Neural crest cell (in vitro differentiated cells): Measurements from ENCODE around the gene VPS37D. TPM values are rescaled to one million over a fixed set of nuclear protein-coding genes. Genes with fewer than 3 reads are reported as not detected.

Source experiments
- DNase-seq: peaks from one replicate; pipeline ENCODE4 v3.0.0; 2021; ENCODE audit warnings: low read depth, mixed read lengths, low spot score
- H3K27ac Mint-ChIP-seq: one replicate; pipeline ENCODE4 v1.8.0; 2021; ENCODE audit warnings: mild to moderate bottlenecking, mixed read lengths; ENCODE audit not compliant: unreplicated experiment
- H3K27me3 Mint-ChIP-seq: 2 replicates; pipeline ENCODE4 v1.8.0; 2021; ENCODE audit warnings: low read depth, mild to moderate bottlenecking, mixed read lengths
- H3K36me3 Mint-ChIP-seq: 2 replicates; pipeline ENCODE4 v1.8.0; 2021; ENCODE audit warnings: low read depth, mild to moderate bottlenecking, mixed read lengths
- H3K4me1 Mint-ChIP-seq: 2 replicates; pipeline ENCODE4 v1.8.0; 2021; ENCODE audit warnings: mixed read lengths
- H3K4me3 Mint-ChIP-seq: one replicate; pipeline ENCODE4 v1.8.0; 2021; ENCODE audit warnings: mild to moderate bottlenecking, mixed read lengths
- H3K9me3 Mint-ChIP-seq: 2 replicates; pipeline ENCODE4 v1.8.0; 2021; ENCODE audit warnings: mixed read lengths
- CTCF ChIP-seq: fragments of 200-600 bp; sonication (generic); conservative IDR thresholded peaks from 2 replicates; pipeline ENCODE4 v1.5.0; 2021; ENCODE audit warnings: antibody characterized with exemption, mild to moderate bottlenecking
- total RNA-seq: library from RNA; stranded (reverse); gene quantifications from 2 replicates; pipeline ENCODE4 v1.2.1, GENCODE V29; 2021

The VPS37D gene
- total RNA-seq, 1 donor from 2014 or later = 10.0 TPM

- Mint-ChIP-seq H3K9me3 (no peaks in the 10 kb centered on the region), H3K27me3 (peaks cover 77% of the 10 kb centered on the region)
These were observed 44.5 kb upstream of the VPS37D start for GRCh38 chr7:73622909-73623797.

GRCh38 chr7:73623798-73624668 lies 43.6 kb upstream of the VPS37D start, which contains the start of gene MLXIPL:
MLXIPL (minus strand) TSS chr7:73624522; CDS start chr7:73624492, 30 bp downstream.
- peak; percentile 72 for DNase-seq
- Mint-ChIP-seq H3K4me1 (no peaks in the 10 kb centered on the region), H3K9me3 (no peaks in the 10 kb centered on the region), H3K27me3 (peaks cover 83% of the 10 kb centered on the region), H3K27ac (no peak within 1 kb of the TSS), H3K36me3 (no peaks in the 10 kb centered on the region), H3K4me3 (peak within 1 kb of the TSS; percentile 70)
- no peak for TF ChIP-seq CTCF

More at GRCh38 chr7:73622909-73623797, 44.5 kb upstream of the VPS37D start:
- H3K4me1 Mint-ChIP-seq = no peaks in the 10 kb centered on the region
- TF ChIP-seq CTCF = no peak
- H3K27ac Mint-ChIP-seq = no peak overlapping the region
- no peak for DNase-seq
- no peaks in the 10 kb centered on the region for H3K36me3 Mint-ChIP-seq
- peak overlapping the region; percentile 70 for H3K4me3 Mint-ChIP-seq

- Mint-ChIP-seq H3K4me1 (no peaks in the 10 kb centered on the region), H3K27me3 (peaks cover 86% of the 10 kb centered on the region), H3K4me3 (no peak overlapping the region), H3K27ac (no peak overlapping the region), H3K36me3 (no peaks in the 10 kb centered on the region), H3K9me3 (no peaks in the 10 kb centered on the region)
- no peak for TF ChIP-seq CTCF
- DNase-seq = no peak
These were observed 43.0 kb upstream of the VPS37D start for GRCh38 chr7:73624669-73625001.

GRCh38 chr7:73625276-73625675 lies 42.4 kb upstream of the VPS37D start:
- H3K4me1 Mint-ChIP-seq = no peaks in the 10 kb centered on the region
- no peaks in the 10 kb centered on the region for H3K36me3 Mint-ChIP-seq
- no peak overlapping the region for H3K4me3 Mint-ChIP-seq
- peaks cover 79% of the 10 kb centered on the region for H3K27me3 Mint-ChIP-seq
- TF ChIP-seq CTCF = no peak
- no peak overlapping the region for H3K27ac Mint-ChIP-seq
- no peaks in the 10 kb centered on the region for H3K9me3 Mint-ChIP-seq
- no peak for DNase-seq

GRCh38 chr7:73626814-73627213 lies 40.8 kb upstream of the VPS37D start:
- Mint-ChIP-seq H3K27ac (no peak overlapping the region), H3K36me3 (no peaks in the 10 kb centered on the region), H3K27me3 (peaks cover 77% of the 10 kb centered on the region), H3K9me3 (no peaks in the 10 kb centered on the region), H3K4me1 (no peaks in the 10 kb centered on the region), H3K4me3 (no peak overlapping the region)
- no peak for TF ChIP-seq CTCF
- DNase-seq = no peak
